HG03039 (cell line): ENCODE results near the gene RIPK1.
A peak's percentile ranks its signal among the peaks of the same experiment; 100 is the strongest.
"Not testable (repeated sequence)": the region's sequence is repeated elsewhere in the genome, so short reads cannot be mapped to it uniquely, and the experiment has no call there.

Experiments used
- ATAC-seq: cut with Tn5 transposase; IDR thresholded peaks from one replicate; pipeline ENCODE4 v1.9.1; 2021; ENCODE audit warnings: mild to moderate bottlenecking, moderate library complexity; ENCODE audit not compliant: unreplicated experiment

RIPK1 gene

DNA sequence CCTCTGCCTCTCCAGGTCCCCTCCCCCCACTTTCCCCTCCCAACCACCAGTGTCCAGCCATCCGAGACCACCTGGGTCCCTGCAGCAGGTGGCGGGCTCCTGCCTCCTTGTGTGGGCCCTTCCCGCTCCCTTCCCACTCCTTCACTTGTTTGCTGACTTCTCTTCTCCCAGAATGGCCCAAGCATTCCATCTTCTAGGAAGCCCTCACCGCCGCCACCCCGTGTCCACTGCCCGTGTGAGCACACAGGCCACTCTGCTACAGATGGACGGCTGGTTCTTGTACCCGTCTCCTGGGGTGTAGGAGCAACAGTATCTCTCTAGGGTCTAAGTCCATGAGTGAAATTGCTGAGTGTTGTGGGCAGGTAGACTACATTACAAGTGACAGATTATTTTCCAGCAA lies 65.2 kb downstream of the RIPK1 start:
- no peak for ATAC-seq

DNA sequence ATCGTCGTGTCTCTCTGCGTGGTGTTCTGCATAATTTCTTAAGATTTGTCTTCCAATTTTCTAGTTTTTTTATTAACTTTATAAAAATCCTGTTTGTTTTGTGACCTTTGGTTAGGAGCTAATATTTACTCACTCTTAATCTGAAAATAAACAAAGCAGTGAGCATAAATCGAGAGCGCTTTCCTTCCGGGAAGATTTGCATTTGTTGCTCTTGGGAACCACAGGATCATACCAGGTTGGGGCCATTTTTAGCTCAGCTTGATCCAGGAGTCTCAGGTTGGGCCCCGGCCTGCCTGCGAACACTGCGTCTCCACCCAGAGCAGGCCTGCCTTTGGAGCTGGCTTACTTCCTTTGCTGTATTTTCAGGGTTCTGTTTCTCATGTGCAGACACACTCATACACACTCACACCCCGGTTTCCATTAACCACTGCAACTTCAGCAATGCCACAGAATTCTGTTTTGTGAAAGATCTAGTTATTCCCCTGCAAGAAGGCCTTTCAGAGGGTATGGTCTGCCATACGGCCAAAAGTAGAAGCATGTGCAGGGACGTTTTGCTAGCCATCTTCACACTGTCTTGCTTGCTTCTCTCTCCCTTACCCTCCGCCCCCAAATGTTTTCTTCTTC lies 67.5 kb downstream of the RIPK1 start:
- no peak for ATAC-seq

DNA sequence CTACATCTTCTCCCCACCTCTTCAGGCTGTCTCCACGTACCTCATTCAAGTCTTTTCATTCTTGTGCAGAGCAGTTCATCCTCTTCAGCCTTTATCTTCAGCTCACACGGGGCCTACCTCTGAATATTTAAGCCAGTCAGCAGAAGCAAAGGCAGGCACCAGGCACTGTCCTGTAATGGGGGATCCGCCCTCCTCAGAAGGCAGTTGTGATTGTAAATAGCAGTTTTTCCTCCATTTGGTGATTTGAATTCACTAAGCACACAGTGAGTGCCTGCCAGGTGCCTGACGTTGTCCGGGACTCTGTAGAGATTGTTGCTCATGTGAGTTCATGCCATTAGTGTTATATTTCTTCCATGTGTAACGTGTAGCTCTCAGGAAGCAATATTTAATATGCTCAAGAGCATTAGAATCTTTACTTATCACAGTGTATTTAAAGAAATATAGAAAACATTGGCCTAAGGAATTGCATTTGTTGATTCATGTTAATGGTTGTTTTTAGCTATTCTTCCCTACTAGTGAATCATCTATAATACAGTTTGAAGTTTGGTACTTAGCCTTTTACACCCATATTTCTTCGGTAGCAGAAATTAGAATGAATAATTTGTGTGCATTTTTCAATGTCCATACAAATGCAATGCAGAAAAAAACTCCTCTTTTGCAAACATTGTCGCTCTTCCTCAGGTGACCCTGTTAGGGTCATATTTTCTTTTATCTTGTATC lies 68.2 kb downstream of the RIPK1 start:
- ATAC-seq = no peak

DNA sequence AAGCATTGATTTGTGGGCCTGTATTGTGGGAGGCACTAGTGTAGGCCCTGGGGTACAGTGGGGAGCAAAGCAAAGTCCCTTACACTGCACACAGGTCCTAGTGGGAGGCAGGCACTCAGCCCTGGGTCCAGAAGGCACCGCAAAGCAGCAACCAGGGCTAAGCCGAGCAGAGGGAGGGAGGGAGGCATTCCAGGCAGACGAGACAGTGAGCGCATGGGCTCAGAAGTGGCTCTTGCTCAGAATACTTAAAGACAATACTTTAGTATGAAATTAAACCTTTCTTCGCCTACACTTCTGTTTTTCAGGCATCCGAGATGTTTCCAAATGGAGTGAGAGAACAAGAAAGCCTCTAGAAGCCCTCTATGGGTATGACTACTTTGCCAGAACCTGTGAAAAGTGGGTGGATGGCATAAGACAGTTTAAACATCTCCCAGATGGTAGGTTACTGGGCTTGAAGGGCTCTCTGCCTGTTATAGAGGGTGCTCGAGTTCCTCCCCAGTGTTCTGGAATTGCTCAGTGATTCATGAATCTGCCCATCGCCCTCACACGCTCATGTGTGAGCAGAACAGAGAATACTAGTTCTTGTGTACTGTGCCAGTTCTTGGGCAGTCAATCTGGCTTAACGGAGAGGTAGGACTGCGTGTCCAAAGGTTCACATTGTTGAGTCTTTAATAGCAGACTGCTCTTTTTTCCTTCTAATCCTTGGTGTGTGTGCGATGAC lies 68.9 kb downstream of the RIPK1 start:
- no peak for ATAC-seq

DNA sequence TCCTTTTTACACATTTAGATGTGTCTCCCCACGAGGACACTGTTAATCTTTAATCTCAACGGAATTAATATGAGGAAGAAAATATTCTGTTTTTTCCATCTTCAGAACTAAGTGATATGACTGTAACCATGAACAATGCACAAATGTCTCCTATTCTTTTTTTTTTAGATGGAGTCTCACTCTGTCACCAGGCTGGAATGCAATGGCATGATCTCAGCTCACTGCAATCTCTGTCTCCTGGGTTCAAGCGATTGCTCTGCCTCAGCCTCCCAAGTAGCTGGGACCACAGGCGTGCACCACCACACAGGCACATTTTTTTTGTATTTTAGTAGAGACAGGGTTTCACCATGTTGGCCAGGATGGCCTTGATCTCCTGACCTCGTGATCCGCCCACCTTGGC lies 69.6 kb downstream of the RIPK1 start:
- ATAC-seq = not testable (repeated sequence)

DNA sequence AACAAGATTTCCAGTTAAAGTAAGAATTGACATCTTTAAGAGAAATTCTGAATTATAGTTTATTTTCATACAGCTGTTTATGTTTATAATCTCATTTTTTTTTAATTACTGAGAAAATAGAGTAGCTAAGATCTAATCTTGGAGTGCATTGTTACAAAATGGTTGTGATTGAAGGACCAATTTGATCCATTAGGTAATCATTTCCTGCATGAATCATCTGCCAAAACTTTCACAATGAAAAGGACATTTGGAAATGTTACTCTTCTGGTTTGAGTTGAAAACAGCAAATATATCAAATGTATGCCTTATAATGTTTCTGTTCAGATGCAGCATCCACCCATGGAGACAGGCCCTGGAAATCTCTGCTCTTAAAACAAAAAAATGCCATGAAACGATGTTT lies 70.0 kb downstream of the RIPK1 start:
- no peak for ATAC-seq

DNA sequence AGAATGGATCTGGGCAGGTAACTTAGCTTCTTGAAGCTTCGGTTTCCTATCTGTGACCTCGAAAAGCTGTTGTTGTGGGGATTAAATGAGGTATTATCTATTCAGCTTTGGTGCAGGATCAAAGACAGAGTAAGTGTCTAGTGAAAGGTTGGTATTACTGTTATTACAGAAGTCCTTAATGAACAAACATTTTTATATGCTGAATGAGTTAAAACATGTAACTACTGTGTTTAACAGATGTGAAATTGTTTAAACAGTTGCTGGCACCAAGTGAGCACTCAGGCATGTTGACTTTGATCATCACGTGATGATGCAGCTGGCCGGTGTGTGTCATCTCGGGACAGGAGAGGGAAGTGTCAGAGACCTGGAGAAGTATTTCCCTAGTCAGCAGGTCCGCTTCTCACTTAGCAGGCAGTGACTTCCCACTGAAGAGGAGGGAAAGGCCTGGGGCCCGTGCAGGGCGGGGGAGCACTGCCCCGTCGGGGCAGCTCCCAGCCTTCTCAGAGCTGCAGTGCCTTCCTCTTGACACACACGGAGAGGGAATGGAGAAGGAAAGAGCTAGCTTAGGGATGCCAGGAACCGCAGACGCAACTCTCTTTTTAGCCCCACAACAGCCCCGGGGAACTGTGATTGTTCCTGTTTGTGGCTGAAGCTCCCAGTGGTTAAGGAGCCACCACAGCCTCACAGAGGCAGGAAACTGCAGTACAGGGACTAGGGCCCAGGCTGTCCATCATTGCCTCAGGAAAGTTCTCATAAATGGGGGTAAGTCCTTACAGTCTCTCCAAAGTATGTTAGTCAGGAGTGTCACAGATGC lies 71.0 kb downstream of the RIPK1 start:
- no peak for ATAC-seq

DNA sequence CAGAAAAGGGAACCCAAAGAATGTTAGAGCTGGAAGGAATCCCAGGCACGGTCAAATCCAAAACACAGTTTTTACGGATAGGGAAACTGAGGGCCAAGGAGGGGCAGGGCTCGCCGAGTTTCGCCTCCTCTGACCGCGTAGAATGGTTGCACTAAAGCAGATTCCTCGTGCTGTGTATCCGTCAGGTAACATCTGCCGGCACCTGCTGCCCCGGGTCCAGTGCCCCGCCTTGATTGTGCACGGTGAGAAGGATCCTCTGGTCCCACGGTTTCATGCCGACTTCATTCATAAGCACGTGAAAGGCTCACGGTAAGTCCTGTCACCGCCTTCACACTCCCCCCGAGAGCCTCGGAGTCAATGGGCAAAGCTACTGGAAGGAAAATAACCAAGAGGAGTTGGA lies 71.9 kb downstream of the RIPK1 start:
- no peak for ATAC-seq

DNA sequence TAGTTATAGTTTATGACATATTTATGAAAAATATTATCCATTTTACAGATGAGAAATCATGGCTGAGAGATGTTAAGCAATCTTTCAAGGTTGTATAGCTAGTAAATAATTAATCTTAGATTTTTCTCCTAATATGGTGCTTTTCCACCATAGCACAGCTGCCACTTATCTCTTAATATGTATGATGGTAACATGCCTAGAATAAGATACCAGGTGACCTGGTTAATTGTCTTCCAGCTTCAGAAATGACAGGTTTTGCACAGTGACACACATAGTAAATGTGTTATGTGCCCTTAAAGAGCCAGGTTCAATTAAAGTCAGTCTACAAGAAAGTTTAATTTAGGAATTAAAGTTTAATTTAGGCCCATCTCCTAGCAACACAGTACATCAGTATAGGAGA lies 74.2 kb downstream of the RIPK1 start:
- no peak for ATAC-seq

DNA sequence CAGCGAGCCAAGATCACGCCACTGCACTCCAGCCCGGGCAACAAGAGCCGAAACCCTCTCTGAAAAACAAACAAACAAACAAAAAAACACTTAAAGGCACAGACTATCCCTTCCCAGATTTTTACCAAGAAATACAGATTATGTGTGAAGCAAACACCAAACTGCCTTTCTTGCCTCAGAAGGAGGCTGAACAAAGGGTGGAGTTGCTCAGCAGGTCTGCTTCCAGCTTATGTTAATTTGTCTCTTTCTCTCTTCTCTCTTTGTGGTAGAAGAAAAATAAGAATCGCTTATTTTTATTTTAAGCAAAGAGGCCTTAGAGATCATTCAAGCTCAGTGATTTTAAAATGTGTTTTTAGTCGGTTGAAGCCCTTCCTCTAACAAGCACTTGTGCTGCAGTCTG lies 74.9 kb downstream of the RIPK1 start:
- no peak for ATAC-seq

DNA sequence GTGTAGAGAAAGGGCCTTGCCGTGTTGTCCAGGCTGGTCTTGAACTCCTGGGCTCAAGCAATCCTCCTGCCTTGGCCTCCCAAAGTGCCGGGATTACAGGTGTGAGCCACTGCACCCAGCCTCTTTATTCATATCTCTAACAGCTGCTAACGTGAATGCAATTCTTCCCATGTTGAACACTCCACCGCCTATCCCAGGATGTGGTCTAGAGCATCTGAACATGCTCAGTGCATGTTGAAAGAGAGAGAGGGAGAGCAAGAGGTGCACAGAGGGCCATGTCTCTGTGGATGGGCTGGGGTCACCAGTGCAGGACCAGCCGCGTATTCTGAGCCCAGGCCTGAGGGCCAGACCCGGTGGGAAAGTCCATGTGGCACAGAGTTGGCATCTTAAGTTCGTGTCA lies 76.3 kb downstream of the RIPK1 start:
- ATAC-seq = no peak

DNA sequence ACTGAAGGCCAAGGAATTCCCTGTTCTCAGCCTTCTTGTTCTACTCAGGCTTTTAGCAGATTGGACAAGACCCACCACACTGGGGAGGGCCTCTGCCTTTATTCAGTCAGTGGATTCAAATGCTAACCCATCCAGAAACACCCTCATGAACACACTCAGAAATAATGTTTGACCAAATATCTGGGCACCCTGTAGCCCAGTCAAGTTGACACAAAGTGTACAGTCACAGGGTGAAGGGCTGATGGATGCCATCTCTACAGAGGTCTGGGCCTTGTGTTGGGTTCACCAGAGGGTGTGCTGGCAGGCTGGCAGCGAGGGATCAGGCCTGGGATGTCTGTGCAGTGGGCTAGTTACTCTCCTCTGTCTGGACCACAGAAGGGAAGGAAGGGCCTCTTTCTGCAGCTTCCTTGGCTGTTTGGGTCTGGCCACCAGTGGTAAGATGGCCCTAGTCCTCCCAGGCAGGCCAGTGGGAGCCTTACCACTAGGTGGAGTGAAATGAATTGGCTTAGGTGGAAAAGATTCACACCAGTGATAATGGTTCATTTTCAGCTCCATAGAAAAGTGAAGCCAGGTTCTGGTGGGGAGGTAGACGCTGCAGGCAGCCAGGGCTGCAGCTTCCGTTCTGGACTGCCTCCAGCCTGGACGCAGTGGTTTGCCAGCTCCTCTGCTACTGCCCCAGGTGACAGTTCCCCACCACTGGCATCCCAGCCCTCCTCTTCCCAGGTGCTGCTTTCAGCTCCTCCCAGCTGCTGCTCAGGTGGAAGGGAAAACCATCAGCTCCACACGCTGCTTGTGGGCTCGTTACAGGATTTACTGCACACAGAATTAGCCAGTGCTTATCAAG lies 79.8 kb downstream of the RIPK1 start:
- no peak for ATAC-seq

DNA sequence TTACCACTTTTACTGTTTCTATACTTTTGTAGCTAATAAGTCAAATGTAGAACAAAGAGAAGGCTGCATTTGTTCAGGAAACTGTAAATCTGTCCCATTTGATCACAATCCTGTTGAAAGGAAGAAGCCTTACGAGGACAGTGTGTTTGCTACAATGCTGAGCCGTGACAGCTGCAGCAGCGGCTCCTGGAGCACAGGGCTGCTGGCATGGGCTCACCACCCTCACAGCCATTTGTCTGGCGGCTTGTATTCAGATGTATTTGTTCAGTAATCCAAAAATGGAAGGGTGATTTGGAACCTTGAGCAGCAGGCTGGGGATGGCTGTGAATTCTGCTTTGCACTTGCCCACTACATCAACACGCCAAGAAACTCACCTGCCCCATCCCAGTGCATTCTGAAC lies 83.4 kb downstream of the RIPK1 start:
- no peak for ATAC-seq

DNA sequence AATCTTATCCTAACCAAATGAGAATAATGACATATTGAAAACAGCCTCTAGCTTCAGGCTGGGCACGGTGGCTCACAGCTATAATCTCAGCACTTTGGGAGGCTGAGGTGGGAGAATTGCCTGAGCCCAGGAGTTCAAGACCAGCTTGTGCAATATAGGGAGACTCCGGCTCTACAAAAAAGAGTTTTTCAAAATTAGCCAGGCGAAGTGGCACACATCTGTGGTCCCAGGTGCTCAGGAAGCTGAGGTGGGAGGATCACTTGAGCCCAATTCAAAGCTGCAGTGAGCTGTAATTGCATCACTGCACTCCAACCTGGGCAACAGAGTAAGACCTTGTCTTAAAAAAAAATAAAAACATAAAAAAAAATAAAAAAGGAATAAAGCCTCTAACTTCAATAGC lies 84.4 kb downstream of the RIPK1 start:
- ATAC-seq = no peak

DNA sequence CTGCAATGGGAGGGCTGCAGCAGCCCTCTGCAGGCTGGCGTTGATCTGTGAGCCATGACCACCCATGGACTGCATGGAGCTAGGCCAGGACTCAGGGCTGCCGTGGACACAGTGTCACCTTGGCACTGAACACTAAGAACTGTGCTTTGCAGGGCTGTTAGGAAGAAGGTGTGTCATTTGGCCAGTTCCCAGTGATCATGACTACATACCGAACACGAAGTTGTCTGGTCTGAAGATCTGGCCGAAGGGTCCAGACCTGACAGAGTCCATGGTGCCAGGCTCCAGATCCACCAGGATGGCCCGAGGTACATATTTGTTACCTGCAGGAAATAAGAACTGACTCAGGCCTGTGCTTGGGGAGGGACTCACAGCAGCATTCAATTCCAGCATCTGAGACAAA lies 87.1 kb downstream of the RIPK1 start:
- not testable (repeated sequence) for ATAC-seq

DNA sequence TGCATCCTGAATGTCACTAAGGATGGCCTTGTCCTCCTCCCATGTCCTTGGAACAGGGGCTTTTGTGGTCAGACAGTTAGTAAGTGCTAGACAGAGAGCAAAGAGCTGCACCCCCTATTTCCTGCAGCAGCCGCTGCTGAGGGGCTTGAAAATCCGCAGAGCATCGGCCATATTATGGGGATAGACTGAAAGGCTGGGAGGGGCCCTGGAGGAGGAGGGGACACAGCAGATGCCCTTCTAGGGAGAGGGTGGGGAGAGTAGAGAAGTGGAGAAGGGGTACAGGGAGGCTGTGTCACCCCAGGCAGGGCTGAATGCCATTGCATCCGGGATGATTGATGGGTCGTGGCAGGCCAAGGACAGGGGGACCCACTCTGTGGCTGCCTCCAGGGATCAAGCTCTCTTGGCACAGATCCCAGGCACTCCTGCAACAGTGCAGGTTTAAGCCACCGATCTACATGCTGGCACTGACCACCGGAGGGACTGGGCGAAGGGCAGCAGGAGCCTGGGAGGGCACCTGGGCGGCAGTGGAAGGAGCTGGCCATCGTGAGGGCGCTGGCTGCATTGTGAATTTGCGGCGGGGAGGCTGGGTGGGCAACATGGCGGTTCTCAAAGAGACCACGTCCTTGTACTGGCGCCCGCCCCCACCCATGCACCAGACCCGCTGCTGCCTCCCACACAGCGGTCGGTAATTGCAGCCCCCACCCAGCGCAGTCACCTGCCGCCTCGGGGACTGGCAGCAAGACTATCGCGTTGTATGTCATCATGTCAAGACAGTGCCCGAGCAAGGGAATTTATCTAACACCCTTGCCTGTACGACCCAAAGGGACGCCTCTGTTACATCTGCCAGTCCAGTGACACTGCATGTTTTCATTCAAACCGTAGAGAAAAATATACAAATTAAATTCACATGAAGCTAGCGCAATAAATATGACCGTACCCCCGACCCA lies 88.2 kb downstream of the RIPK1 start:
- not testable (repeated sequence) for ATAC-seq

DNA sequence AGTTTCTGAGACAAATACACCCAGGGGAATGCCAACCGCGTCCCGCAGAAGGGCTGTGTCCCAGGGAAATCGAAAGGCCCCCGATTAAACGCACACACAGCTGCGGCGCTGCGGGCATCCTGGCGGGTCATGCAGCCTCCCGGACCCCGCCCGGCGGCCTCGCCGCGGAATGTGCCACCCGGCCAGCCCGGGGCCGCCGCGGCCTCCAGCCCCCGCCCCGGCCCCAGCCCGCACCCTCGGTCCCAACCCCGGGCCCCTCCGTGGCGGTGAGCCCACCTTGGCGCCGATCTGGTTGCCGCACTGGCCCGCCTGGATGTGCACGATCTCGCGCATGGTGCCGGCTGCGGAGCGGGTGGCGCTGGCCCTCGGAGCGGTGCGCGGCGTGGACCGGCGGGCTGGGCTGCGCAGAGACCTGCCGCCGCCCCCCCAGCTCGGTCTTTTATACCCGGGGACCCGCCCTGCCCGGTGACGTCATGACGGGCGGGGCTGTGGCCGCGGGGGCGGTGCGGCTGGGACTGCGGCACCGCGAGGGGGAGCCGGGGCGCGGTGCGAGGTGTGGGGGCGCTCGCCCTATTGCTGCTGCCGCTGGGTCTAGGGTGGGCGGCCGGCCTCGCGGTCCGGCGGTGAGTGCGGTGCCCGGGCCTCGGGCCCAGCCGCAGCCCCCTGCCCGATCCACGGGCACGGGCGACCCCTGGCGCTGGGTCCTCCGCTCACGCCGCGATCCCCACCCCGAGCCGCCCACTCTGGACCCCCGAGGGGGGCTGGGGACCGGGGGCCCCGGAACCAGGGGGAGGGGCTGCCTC lies 89.0 kb downstream of the RIPK1 start, which contains the start of gene TUBB2A:
TSS of gene TUBB2A (minus strand) at position 414 of the 803 bp plus-strand sequence. CDS start at position 333, 81 bp downstream.
- peak; percentile 70 for ATAC-seq
